Stimulated activated CD4-positive, alpha-beta T cell treated with anti-CD3 and anti-CD28 coated beads, TNF-alpha, amount 100 ng/mL, for 48 hours (primary cell): Measurements from ENCODE around the gene BTBD16.

Source experiments
- DNase-seq, 3 donors: peaks; one replicate each; pipeline ENCODE4 v3.0.0-alpha.2; 2020; ENCODE audit warnings: low read depth in 3 of 3

The BTBD16 gene

DNA sequence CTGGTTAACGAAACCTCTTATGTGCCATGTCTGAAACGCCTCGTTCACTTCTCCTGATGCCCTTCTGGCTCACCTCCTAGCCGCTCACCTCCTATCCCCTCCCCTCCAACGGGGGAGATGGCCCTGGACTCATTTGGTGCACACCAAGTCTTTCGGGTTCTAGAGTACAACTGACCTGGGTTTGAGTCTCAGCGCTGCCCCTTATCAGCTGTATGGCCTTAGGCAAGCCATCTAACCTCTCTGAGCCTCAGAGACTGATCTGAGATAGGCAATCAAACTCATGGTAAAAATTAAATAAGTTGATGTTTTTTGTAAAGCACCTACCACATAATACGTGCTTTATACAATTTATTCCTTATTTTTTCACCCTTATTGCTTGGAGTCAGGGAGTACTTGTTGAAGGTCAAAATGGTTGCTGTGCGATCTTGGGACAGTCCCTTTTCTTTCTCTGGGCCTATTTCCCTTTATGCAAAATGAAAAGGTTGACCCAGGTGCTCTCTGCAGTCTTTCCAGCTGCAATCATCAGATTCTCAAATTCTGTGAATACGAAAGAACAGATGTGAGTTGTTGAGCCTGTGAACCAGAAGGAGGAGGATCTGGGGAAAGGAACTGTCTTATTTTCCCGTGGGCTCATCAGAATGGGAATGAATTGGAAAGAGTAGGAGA is 72.2 kb downstream of the BTBD16 start:
- DNase-seq = no peak

- DNase-seq = no peak
Measured at GRCh38 chr10:122343936-122344335, 72.8 kb downstream of the BTBD16 start.

DNA sequence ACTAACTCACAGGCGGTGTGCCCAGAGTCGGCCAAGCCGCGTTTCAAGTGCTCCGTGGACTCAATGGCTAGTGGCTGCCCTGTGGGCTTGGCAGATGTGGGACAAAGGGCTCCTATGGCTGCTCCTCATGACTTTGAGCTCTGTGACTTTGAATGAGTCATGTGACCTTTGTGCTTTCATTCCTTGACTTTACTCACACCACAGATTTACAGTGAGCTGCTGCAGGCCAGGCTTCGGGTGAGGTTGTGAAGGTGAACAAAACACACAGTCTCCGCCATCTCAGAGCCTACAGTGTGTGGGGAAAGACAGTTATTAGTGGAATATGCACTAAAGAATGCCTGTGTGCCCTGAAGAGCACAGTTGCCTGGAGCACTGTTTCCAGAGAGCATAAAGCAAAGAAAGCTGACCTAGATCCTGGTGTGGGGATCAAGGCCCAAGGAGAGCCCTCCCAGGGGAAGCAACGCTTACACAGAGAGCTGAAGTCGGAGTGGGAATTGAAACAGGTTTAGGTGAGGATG is 73.7 kb downstream of the BTBD16 start:
- no peak for DNase-seq

DNA sequence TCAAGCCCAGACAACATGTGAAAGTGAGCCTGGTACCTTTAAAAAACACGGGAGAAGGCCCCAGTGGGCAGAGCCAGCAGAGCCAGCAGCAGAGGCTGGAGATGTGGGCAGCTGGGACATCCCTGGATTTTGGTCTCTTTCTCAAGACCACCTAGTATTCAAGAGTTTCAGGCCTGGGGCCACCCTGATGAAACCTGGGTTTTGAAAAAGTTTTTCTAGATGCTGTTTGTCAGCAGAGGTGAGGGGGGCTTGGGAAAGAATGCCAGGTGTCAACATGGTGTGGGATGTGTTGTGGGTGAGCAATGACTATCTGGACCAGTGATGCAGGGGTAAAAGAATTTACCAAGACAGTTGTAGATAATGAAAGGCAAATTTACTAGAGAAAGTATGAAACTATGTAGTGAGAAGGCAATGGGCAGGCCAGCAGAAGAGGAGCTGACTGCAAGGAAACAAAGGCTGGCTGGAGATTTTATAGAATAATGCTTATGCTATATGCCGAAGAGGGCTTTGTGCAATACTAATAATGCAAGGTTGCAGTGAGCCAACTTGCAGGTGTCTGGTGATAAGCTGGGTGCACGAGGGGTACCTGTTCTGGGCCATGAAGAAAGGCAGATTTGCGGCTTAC is 75.3 kb downstream of the BTBD16 start:
- no peak for DNase-seq

DNA sequence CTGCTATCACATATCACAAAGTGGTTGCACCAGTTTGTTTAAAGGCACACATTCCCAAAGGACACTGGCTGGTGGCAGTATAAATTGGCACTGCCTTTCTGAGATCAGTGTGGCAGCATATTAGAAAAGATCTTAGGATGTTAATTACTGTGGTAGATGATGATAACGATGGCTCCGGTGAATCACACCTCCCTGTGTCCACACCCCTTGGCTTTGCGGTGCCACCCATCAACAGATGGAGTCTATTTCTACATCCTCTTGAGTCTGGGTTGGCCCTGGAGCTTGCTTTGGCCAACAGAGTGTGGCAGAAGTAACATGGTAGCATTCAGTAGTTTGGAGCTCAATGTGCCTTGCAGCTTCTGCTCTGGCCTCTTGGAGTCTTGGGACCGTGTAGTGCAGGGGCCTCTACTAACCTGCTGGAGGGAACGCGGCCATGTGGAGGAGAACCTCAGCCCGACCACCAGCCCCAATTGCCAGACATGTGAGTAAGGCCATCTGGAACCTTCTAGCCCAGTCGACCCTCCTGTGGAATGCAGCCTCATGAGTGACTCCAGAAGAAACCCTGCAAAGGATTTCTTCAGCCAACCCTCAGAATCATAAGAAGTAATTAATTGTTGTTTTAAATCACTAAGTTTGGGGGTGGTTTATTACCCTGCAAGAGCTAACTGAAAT is 76.2 kb downstream of the BTBD16 start:
- no peak for DNase-seq

GRCh38 chr10:122348512-122348911 is 77.4 kb downstream of the BTBD16 start:
- no peak for DNase-seq

DNA sequence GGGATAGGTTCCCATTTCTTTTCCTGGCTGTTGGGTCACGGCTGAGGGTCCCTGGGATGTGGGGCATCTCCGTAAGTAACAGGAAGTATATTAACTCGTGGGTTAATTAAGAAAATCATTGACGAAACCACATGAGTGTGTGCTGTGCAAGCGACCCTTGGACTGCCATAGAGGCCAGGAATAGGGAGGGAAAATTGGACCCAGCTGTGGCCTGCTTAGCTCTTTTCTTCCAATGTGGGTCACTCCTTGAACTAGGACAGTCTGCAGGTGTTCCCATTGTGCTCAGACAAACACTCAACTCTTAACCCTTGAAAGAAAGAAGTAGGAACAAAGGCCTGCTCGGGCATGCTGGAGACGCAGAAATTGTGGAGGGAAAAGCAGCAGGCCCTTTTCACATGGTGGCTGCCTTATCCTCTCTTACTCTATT is 77.9 kb downstream of the BTBD16 start:
- no peak for DNase-seq

DNA sequence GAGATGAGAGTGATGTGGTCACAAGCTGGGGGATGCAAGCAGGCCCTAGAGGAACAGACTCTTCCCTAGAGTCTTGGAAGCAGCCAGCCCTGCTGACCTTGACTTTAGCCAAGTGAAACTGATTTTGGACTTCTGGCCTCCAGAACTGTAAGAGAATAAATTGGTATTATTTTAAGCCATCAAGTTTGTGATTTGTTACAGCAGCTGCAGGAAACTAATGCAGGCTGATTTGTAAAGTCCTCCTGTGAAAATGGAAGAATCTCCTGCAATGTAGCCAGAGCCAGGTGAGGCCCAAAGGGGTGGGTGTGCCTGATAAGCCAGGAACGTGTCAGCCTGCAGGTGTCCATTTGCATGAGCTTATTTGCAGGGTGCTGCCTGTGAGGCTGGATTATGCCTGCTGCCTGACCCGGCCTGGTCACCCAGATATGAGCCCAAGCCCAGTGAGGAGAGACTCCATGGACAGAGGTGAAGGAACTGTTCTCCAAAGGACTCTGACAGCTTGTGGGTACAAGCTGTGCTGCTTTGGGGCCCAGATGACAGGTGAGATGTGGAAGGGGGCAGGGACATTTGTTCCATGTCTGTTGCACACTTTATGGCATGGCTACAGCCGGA is 78.8 kb downstream of the BTBD16 start:
- no peak for DNase-seq

DNA sequence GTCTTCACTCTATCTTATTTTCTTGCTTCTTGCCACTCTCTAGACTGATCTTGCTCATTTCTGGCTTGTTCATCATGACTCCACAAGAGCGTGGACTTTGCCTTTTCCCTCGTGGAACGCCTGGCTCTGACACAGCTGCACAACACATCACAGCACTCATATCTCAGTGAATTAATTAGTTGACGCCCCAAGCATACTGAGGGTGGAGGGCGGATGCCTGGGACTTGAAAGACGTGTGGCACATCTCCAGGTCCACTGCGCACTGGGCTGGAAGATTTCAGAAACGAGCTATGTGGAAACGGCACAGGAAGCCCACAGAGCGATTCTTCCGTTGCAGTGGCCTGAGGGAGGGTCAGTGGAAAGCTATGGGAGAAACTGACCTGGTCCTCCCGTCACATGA is 79.8 kb downstream of the BTBD16 start:
- no peak for DNase-seq

GRCh38 chr10:122352817-122353525 is 81.9 kb downstream of the BTBD16 start:
- no peak for DNase-seq

DNA sequence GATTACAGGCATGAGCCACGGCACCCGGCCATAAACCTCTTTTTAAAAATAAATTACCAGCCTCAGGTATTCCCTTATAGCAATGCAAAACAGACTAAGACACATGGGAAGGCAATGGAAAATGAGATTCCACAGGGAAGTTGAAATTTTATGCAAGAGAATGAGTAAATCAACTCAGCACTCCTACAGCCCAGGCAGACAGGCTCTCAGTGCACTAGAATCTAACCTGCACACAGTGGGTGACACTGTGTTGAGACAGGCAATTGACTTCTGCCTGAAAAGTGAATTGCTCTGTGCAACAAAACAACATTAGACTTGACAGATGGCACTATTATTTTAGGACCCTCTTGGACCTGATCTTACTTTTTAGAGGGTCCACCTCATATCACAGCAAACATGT is 83.3 kb downstream of the BTBD16 start:
- DNase-seq = no peak

GRCh38 chr10:122357685-122358084 is 86.6 kb downstream of the BTBD16 start:
- no peak for DNase-seq

DNA sequence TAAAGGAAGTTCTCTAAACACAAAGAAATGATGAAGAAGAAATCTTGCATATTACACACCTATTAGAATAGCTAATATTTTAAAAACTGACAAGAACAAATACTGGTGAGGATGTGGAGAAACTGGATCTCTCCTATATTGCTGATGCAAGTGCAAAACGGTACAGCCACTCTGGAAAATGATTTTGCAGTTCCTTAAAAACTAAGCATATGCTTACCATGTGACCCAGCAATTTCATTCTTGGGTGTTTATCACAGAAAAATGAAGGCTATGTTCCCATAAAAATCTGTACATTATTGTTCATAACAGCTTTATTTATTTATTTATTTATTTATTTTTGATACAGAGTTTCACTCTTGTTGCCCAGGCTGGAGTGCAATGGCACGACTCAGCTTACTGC is 88.5 kb downstream of the BTBD16 start:
- no peak for DNase-seq

DNA sequence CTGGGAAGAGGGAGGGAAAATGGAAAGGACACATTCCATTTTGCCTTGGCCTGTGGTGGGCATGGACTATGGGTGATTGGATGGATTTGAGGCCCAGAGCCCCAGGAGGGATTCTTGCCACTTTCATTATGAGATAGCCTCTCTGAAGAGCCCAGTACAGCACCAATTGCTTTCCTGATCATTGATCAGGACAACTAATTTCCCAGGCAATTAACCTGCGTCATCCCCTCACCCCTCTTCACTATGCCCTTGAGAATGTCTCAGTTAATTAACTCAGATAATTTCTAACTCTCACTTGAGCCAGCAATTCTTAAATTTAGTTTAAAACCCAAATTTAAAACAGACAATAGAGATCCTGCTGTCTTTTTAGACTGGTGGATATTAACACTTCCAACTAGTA is 90.0 kb downstream of the BTBD16 start:
- DNase-seq = no peak

DNA sequence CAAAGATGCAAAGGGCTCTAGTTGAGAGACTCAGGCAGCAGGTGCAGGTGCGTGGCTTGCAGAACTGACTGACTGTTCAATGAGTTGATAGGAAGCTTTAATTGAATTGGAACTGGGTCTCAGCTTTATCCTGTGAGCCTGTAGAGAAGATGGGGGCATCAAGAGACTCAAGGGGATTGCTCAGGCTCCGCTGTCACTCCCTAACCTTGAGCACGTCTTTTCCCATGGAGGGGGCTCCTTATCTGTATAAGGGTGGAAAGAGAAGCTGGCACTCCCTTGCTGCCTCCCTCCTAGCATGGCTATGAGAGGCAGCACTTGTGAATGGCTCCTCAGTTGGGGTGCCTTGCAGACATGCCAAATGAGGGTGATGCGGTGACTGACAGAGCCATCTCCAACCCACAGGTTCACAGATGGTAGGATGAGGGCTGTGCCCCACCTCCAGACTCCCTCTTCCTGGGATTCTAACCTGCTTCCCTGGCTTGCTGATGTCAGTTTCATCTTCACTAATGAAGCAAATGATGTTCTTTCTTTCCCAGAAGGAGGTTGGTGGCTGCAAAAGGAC is 91.0 kb downstream of the BTBD16 start:
- no peak for DNase-seq

- no peak for DNase-seq
Measured at GRCh38 chr10:122362621-122363020, 91.5 kb downstream of the BTBD16 start.

DNA sequence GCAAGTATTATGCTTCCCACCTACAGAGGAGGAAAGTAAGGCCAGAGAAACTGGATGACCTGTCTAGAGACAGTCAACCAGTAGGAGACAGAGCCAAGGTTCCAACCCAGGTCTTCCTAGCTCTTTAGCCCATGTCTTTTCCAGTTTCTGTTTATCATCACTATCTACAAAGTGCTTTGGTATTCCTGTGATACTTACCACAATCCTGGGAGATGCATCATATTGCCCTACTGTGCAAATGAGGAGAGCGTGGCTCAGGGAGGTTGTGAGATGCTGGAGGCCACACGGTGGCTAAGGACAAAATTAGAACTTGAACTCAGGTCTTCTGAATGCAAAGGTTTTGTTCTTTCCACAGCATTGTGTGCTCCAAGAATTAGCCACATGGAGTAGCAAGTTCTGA is 92.2 kb downstream of the BTBD16 start:
- DNase-seq = no peak

- DNase-seq = no peak
Measured at GRCh38 chr10:122363722-122364463, 92.8 kb downstream of the BTBD16 start.

GRCh38 chr10:122368502-122369254 is 97.6 kb downstream of the BTBD16 start:
- DNase-seq = no peak

DNA sequence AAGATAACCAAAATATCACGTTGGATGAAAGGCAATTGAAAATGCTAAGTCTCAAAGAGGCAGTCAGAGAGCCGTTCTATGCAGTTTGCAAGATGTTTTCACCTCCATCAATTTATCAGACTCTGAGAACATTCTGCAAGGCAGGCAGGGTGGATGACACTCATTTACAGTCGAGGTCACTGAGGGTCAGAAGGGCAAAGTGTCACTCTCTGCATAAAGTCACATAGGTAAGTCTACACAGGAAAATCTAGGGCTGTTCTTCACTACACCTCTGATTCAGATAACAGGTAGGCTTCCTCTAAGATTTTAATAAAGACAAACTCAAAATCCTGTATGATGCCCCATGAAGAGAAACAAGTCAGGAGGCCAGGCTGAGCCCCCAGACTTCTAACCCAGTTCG is 102.0 kb downstream of the BTBD16 start:
- DNase-seq = no peak
